ENCODE data around the gene KLHL7.

- TF ChIP-seq, protein P1, sequence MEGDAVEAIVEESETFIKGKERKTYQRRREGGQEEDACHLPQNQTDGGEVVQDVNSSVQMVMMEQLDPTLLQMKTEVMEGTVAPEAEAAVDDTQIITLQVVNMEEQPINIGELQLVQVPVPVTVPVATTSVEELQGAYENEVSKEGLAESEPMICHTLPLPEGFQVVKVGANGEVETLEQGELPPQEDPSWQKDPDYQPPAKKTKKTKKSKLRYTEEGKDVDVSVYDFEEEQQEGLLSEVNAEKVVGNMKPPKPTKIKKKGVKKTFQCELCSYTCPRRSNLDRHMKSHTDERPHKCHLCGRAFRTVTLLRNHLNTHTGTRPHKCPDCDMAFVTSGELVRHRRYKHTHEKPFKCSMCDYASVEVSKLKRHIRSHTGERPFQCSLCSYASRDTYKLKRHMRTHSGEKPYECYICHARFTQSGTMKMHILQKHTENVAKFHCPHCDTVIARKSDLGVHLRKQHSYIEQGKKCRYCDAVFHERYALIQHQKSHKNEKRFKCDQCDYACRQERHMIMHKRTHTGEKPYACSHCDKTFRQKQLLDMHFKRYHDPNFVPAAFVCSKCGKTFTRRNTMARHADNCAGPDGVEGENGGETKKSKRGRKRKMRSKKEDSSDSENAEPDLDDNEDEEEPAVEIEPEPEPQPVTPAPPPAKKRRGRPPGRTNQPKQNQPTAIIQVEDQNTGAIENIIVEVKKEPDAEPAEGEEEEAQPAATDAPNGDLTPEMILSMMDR (conservative IDR thresholded peaks at IDR 0.05), result no peak
- no peak for TF ChIP-seq EZH2 (IDR thresholded peaks at IDR 0.05; ENCODE audit: low read depth)
Measured at GRCh38 chr7:23098460-23098859, 7.1 kb upstream of the KLHL7 start.
